Spleen (tissue), 11 donors: ENCODE data around the gene ATXN1. TPM values are rescaled to one million over a fixed set of nuclear protein-coding genes. Genes with fewer than 3 reads are reported as not detected.

Experiments used
- DNase-seq: peaks from one replicate; pipeline ENCODE4 v3.0.0-alpha.2; 2020
- H3K27ac ChIP-seq, 8 donors: fragments of 200-600 bp; sonication (generic) in 7 of 8; 1 replicate in 4 of 8; 2 replicates in 4 of 8; pipeline versions ENCODE4 v1.5.0 to v1.8.0; 2016 to 2021; ENCODE audit warnings: inconsistent platforms in 4 of 8, mild to moderate bottlenecking in 4 of 8, moderate library complexity in 1 of 8
- H3K27me3 ChIP-seq, 7 donors: fragments of 200-600 bp; sonication (generic) in 6 of 7; replicated peaks in 1 of 7; 1 replicate in 4 of 7; 2 replicates in 3 of 7; pipeline versions ENCODE4 v1.5.0 to v1.8.0; 2016 to 2021; ENCODE audit warnings: inconsistent platforms in 3 of 7, mild to moderate bottlenecking in 1 of 7
- H3K36me3 ChIP-seq, 6 donors: fragments of 200-600 bp; sonication (generic) in 5 of 6; 1 replicate in 4 of 6; 2 replicates in 2 of 6; pipeline versions ENCODE4 v1.5.0 to v1.8.0; 2016 to 2021; ENCODE audit warnings: inconsistent platforms in 2 of 6
- H3K4me1 ChIP-seq, 6 donors: fragments of 200-600 bp; sonication (generic) in 5 of 6; 1 replicate in 3 of 6; 2 replicates in 3 of 6; pipeline versions ENCODE4 v1.5.0 to v1.8.0; 2016 to 2021; ENCODE audit warnings: inconsistent platforms in 3 of 6
- H3K4me3 ChIP-seq, 8 donors: fragments of 200-600 bp; sonication (generic) in 7 of 8; 1 replicate in 4 of 8; 2 replicates in 4 of 8; pipeline versions ENCODE4 v1.5.0 to v1.8.0; 2016 to 2021; ENCODE audit warnings: inconsistent platforms in 4 of 8, mild to moderate bottlenecking in 4 of 8, moderate library complexity in 2 of 8
- H3K9me3 ChIP-seq, 8 donors: fragments of 200-600 bp; sonication (generic) in 7 of 8; 1 replicate in 4 of 8; 2 replicates in 4 of 8; pipeline versions ENCODE4 v1.5.0 to v1.8.0; 2016 to 2021; ENCODE audit warnings: inconsistent platforms in 4 of 8
- CTCF ChIP-seq, 11 experiments: fragments of 200-600 bp in 7 of 11; fragments of 450-650 bp in 4 of 11; sonication (generic) in 4 of 11; IDR thresholded peaks in 8 of 11; conservative IDR thresholded peaks in 3 of 11; 1 replicate in 7 of 11; 2 replicates in 4 of 11; pipeline versions ENCODE4 v1.4.0 to v1.8.0; 2016 to 2021; ENCODE audit warnings: antibody characterized with exemption in 11 of 11, inconsistent platforms in 4 of 11, mild to moderate bottlenecking in 1 of 11
- POLR2A ChIP-seq, 3 donors: fragments of 450-650 bp; IDR thresholded peaks; one replicate each; pipeline ENCODE4 v1.5.1; 2017; ENCODE audit warnings: antibody characterized with exemption in 3 of 3, mild to moderate bottlenecking in 1 of 3
- POLR2AphosphoS5 ChIP-seq, 3 donors: sonication (generic); formaldehyde crosslinking; IDR thresholded peaks; one replicate each; pipeline ENCODE4 v1.5.1; 2017; ENCODE audit warnings: antibody characterized with exemption in 3 of 3
- WGBS, 5 donors: extraction: QIAGEN DNeasy Blood & Tissue Kit in 3 of 5; methylation state at CpG; one replicate each; pipeline versions ENCODE4 v1.1.5 to v1.1.7; 2013 to 2018; 5-methylcytosine and 5-hydroxymethylcytosine counted together
- intact Hi-C: fragments of 100-400 bp; cut with DNase I; formaldehyde crosslinking; loops from one replicate; pipeline ENCODE4 v1.15.0; 2023; ENCODE audit warnings: low total_unique reads
- polyA plus RNA-seq, 3 donors: library from polyadenylated mRNA; stranded (reverse); fragments of 200-250 nt; gene quantifications; one replicate each; pipeline ENCODE4 v1.2.1, GENCODE V29; 2013
- total RNA-seq, 7 donors: library from RNA; depleted of rRNA in 3 of 7; stranded (reverse); fragments of >200 nt in 3 of 7; fragmentation: NEBNext Ultra II Directional in 4 of 7; extraction: Animal tissue kit (Norgen Biotek cat#: 25700) in 4 of 7; gene quantifications; one replicate each; pipeline versions ENCODE4 v1.1.0 to v1.2.1, GENCODE V29; 2016 to 2021
- donor health status: healthy with polysubstance abuse.
- donor health status: DM: no; HTN: no; CAD: no; lungs with moderate emphysema.
- donor health status: DM: no; HTN: no; CAD: no.
- donor health status: Bipolar disorder and iron deficiency.
- donor health status: healthy.
- donor health status: DM: no; HTN: no; CAD: no.
- donor health status: DM: yes; HTN: yes; CAD: no.

ATXN1 gene
- total and polyA plus RNA-seq, 10 donors: 3.5 to 123 (median 73.9) TPM

DNA sequence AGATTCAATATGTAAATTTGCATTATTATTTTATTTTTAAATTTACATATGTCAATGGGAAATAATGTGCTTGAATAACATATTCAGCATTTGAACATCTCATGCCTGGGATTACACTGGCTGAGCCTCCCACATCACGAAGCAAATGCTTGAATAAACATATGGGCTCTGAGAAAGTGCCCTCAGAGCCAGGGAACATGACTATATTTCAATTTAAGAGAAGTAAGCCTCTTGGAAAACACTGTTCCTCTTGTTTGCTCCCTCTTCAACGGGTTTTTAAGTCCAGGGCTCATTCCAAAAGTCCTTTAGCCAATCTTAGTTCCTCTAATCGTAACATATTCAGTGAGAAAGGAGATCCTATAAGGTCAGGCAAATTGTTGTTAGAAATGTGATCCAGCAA is 400.9 kb downstream of the ATXN1 start:
- TF ChIP-seq POLR2AphosphoS5 (IDR thresholded peaks at IDR 0.05): no peak
- no peak for TF ChIP-seq POLR2A (IDR thresholded peaks at IDR 0.05)
- TF ChIP-seq CTCF (IDR thresholded peaks at IDR 0.05 in 8 of 11, conservative IDR thresholded peaks at IDR 0.05 in 3 of 11): no peak
- no peaks in the 10 kb centered on the region for H3K9me3 ChIP-seq
- intact Hi-C loops: no loop called here
- no peak for DNase-seq
- H3K27ac ChIP-seq: no peak overlapping the region
- no peaks in the 10 kb centered on the region for H3K4me1 ChIP-seq
- no peak overlapping the region for H3K4me3 ChIP-seq
- whole genome bisulfite sequencing, 5 donors: 70 to 87% (median 86%) methylated on average over 3 of the region's 3 CpGs
- H3K36me3 ChIP-seq: peaks cover 0 to 12% (median 0%) of the 10 kb centered on the region in 6 donors
- H3K27me3 ChIP-seq: no peaks in the 10 kb centered on the region

DNA sequence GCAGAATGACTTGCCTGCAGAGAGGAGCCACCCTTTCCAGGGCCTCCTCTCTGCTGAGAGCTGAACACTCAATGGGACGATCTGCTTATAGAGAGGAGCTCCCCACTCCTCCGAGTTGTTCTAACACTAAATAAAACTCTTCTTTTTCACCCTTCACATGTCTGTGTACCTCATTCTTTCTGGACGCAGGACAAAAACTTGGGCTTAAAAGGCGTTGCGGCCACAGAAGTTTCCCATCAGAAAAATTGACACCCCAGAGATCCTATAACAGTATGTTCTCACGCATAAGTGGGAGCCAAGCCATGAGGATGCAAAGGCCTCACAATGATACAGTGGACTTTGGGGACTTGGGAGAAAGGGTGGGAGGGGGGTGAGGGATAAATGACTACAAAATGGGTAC is 401.7 kb downstream of the ATXN1 start:
- TF ChIP-seq POLR2AphosphoS5 (IDR thresholded peaks at IDR 0.05): no peak
- TF ChIP-seq CTCF (IDR thresholded peaks at IDR 0.05 in 8 of 11, conservative IDR thresholded peaks at IDR 0.05 in 3 of 11): no peak
- no peak for TF ChIP-seq POLR2A (IDR thresholded peaks at IDR 0.05)
- H3K4me1 ChIP-seq: no peaks in the 10 kb centered on the region
- intact Hi-C loops: no loop called here
- H3K36me3 ChIP-seq: peaks cover 0 to 12% (median 0%) of the 10 kb centered on the region in 6 donors
- H3K27ac ChIP-seq: no peak overlapping the region
- WGBS, 5 donors: 92 to 97% (median 95%) methylated on average over 6 of the region's 6 CpGs
- no peak for DNase-seq
- H3K4me3 ChIP-seq: no peak overlapping the region
- no peaks in the 10 kb centered on the region for H3K9me3 ChIP-seq
- no peaks in the 10 kb centered on the region for H3K27me3 ChIP-seq

- Histone ChIP-seq H3K4me3 (no peak overlapping the region), H3K4me1 (no peaks in the 10 kb centered on the region), H3K27me3 (no peaks in the 10 kb centered on the region), H3K9me3 (no peaks in the 10 kb centered on the region), H3K36me3 (peaks cover 0 to 12% (median 0%) of the 10 kb centered on the region in 6 donors), H3K27ac (no peak overlapping the region)
- no peak for DNase-seq
- 82 to 92% (median 85%) methylated on average over 12 to 18 of the region's 18 CpGs for WGBS, 5 donors
- TF ChIP-seq POLR2AphosphoS5 (IDR thresholded peaks at IDR 0.05) (no peak), CTCF (IDR thresholded peaks at IDR 0.05 in 8 of 11, conservative IDR thresholded peaks at IDR 0.05 in 3 of 11) (no peak), POLR2A (IDR thresholded peaks at IDR 0.05) (no peak)
- intact Hi-C loops: no loop called here
Observed at GRCh38 chr6:16358531-16359138, 402.6 kb downstream of the ATXN1 start.

DNA sequence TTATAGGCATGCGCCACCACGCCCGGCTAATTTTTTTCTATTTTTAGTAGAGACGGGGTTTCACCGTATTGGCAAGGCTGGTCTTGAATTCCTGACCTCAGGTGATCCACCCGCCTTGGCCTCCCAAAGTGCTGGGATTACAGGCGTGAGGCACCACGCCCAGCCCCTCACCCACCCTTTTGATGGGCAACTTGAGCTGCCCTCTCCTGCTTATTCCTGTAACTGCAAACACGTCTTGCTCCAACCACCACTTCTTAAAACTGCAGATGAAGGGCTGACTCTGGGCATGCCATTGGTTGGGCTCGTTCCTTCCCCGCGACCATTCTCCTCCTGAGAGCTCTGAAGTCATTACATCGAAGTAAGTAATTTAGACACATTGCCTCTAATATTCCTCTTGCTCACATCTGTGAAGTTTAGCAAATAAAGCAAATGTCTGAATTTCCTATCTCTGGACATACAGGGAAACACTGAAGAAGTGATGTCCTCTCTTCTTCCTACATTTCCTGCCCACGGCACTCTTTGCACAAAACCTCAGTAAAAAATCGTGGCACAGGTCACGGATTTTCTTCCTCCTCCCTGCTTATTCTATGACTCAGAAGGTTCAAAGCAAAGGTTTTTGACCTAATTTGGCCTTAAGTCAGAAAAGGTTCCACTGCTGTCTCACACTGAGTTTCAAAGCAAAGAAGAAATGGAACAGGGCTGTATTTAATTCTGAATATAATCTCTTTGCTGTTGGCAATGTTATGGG is 405.4 kb downstream of the ATXN1 start:
- H3K27ac ChIP-seq: no peak overlapping the region
- WGBS, 5 donors: 87 to 92% (median 90%) methylated on average over 16 of the region's 16 CpGs
- H3K4me3 ChIP-seq: no peak overlapping the region
- no peaks in the 10 kb centered on the region for H3K9me3 ChIP-seq
- H3K36me3 ChIP-seq: no peaks in the 10 kb centered on the region
- no peaks in the 10 kb centered on the region for H3K27me3 ChIP-seq
- no peak for DNase-seq
- no peaks in the 10 kb centered on the region for H3K4me1 ChIP-seq
- intact Hi-C loops: no loop called here
- TF ChIP-seq POLR2AphosphoS5 (IDR thresholded peaks at IDR 0.05) (no peak), POLR2A (IDR thresholded peaks at IDR 0.05) (no peak), CTCF (IDR thresholded peaks at IDR 0.05 in 8 of 11, conservative IDR thresholded peaks at IDR 0.05 in 3 of 11) (no peak)
